ENCODE measurements around the gene KCNA3.
A peak's percentile ranks its signal among the peaks of the same experiment; 100 is the strongest.

Gene KCNA3
- 347 to 371 reads per million in 2 donors for total RNA-seq

DNA sequence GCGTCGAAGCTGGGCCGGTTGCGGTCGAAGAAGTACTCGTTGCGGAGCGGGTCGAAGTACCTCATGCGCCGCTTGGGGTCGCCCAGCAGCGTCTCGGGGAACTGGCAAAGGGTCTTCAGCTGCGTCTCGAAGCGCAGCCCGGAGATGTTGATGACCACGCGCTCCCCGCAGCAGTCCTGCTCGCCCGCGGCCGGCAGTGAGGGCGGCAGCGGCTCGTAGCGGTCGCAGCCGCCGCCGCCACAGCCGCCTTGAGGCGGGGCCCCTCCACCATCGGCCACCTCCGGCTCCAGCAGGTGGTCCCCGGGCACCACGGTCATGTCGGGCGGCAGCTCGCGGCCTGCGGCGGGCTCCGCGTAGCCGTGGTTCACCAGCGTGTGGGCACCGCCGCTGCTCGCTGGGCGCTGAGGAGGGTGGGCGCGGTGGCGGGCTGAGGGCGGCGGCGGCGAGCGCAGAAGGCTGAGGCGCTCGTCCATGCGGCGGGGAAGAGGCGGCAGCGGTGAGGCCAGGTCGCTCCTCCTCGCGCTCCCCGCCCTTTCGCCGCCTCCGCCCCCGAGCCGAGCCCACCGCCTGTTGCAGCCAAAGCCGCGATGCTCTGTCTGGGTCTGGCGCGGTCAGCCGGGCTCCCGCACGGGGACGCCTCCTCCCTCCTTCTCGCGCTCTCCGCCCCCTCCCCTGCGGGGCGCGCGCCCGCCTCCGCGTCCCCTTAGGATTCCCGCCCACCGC lies at the start of gene KCNA3:
Gene KCNA3, minus strand, starts transcription at position 604 of the 723 bp plus-strand sequence. Its CDS starts 131 bp downstream, at position 473.
- DNase-seq: peak; percentile 41 to 83 (median 61)

DNA sequence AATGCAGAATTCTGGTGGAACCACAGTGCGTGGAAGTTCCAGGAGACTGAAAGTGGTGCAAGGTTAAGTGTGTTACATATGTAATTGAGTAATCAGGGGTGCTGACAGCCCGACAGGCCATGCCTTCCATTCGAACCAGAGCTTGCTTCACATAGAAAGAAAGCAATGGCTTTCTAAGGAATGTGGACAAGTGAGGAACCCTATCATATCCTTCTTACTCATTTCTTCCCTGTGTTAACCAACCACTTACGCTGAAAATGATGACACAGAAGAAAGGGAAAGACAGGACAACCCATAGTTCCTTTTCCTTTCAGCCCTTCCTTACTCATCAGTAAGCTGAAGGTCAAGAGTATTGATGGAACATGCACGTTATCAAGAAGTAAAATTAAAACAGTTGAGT lies 48.1 kb upstream of the KCNA3 start:
- DNase-seq: no peak

DNA sequence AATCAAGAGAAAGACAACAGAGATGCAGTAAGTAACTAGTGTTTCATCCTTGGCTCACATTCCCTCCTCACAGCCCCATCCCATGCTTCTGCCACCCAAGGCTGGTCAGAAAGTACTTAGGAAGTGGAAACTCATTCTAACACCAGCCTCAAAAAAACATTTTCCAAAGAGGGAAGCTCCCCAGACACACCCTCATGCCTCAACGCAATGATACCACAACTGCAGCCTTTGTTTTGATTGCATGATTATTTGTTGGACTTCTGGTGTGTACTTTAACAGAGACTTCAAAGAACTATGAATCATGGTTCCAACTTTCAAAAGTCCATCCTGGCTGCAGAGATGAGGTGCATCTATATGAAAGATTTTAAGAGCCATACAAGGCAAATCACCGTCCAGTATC lies 45.2 kb upstream of the KCNA3 start:
- DNase-seq: no peak

GRCh38 chr1:110718452-110718851 lies 43.7 kb upstream of the KCNA3 start:
- DNase-seq: no peak

DNA sequence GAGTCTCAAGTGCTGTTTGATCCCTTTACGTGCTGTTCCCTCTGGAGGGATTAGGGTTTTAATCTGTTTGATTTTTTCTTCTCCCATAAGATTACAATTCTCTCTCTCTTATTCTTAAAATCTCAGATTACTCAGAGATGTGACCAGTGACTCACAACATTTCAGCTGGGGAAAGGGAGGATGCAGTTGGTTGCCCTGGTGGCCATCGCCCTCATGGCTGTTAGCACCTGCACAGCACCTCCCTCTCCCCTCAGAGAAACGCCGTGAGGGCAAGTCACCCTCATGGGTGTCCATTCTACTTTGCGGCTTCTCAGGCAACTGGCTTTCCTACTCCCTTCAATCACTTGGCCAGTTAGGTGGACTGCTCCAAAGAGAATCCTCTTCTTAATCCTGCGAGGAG lies 42.4 kb upstream of the KCNA3 start:
- DNase-seq: no peak

DNA sequence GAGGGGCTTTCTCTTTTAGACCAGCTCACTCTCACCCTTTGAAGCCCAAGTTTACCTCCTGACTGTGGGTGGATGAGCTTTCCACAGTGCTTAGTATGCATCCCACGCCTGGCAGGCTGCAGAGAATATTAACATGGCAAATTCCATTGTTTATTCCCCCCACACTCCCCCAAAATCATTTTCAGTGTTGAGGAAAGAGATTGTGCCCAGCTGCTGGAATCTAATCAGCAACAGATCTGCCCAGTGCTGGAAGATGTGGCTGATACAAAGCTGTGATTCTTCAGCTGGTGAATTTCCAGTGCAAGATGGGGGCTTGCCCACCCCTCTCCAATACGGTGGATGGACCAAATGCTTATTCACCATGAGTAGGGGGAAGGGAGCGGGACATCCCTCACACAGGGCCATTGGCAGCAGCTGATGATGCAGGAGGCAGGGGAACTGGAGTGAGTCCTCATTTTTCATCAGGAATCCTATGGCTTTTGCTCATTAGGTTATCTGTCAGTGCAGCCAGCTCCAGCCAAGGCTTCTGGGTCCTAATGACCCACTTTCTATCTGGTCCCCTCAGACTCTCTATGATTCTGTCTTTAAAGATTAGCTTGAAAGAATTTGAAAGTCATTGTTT lies 39.7 kb upstream of the KCNA3 start:
- DNase-seq: no peak

DNA sequence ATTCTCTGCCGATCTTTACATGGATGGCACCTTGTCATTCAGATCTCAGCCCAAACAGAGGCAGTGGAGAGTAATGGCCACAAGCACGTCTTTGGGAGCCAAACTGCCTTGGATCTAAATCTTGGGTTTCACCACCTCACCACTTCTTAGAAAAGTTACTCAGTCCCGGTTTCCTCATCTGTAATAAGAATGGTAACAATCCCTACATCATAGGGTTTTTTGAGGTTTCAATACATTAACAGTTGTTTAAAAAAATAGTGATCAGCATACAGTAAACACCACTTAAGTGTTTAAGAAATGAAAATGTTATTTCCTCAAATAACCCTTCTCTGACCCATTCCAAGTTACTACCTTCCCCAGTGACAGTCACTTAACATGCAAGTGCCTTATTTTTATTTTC lies 38.5 kb upstream of the KCNA3 start:
- DNase-seq: no peak

- DNase-seq: no peak
Measured at GRCh38 chr1:110710314-110710713, 35.6 kb upstream of the KCNA3 start.

DNA sequence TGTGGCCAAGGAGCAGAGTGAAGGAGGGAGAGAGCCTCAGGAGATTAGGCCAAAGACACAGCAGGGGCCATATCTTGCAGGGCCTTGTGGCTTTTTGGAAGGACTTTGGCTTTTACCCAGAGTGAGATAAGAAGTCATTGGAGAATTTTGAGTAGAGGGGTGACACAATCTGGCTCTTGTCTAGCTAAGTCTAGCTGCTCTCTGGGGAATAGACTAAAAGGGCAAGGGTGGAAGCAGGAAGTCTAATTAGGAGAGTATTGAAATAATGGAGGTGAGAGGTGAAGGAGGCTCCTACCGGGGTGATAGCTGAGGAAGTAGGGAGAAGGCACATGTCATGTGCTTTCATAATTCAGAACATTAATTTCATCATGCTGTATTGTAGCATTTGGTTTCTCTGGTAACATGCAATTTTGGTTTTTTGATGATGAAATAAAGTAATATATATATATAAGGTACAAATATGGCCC lies 34.3 kb upstream of the KCNA3 start:
- DNase-seq: no peak

DNA sequence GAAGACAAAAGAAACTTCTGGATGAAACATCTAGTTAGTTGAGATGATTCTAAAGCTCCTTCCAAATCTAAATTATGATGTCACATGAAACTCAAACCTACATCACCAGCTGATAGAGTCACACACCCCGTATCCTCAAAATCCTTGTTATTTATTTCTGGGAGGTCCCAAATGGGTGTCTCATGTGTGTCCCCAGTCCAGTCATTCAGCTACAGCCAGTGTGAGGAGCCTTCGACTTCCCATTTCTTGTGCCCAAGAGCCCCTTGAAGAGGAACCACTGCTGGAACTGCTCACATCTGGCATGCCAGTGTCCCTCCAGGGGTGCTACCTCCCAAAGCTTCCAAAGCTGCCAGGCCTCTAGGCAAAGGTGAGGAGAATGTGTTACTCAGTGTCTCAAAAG lies 32.5 kb upstream of the KCNA3 start:
- no peak for DNase-seq

DNA sequence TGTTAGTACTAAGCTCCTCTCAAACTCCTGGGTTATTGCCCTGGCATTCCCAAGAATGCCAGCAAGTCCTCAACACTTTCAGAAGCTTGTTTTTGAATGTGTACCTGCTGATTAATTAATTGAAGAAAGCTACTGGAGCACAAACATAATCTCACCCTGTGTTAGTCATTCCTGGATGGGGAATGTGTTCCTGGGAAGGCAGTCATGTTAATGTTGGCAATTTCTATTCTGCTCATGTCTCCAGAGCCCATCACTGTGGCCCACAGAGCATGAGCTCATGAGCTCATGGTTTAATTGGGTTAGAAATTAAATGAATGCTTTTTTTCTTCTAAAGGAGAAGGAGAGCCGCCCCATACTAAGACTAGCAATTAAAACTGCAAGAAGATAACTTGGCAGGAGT lies 31.9 kb upstream of the KCNA3 start:
- DNase-seq: no peak

DNA sequence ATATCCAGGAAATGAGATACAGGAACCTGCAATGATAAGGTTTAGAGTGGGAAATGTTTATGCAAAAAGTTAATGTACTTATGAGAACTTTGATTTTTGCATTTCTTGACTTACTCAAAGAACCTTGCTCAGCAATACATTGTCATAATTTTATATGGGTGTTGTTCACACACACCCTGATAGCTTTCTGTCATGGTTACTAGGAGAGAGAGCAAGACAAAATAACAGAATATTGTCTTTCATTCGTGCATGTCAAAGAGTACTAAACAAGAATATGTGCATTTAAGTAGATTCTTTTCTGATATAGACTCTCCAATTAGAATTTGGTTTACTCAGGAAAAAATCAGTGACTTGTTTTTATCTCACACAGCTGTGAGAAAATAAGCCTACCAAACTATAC lies 27.5 kb upstream of the KCNA3 start:
- DNase-seq: no peak

GRCh38 chr1:110700767-110701166 lies 26.0 kb upstream of the KCNA3 start:
- DNase-seq: no peak

- DNase-seq: no peak
Measured at GRCh38 chr1:110697606-110698005, 22.9 kb upstream of the KCNA3 start.

DNA sequence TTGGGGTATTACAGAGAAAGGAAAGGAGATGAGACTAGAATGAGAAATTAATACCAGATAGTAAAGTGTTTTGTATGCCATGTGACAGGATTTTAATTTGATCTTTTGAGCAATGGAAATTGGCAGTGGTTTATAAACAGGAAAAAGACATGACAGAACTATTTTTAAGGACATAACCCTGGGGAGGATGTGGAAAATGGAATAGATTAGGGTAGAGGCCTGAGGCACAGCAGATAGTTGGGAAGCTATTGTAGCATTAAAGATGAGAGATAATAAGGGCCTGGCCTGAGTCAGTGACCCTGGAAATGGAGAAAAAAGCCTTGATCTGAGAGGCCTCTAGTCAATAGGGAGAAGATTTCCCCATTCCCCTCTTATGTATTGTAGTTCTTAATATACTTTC lies 22.1 kb upstream of the KCNA3 start:
- DNase-seq: no peak

GRCh38 chr1:110690709-110691365 lies 16.1 kb upstream of the KCNA3 start:
- no peak for DNase-seq

DNA sequence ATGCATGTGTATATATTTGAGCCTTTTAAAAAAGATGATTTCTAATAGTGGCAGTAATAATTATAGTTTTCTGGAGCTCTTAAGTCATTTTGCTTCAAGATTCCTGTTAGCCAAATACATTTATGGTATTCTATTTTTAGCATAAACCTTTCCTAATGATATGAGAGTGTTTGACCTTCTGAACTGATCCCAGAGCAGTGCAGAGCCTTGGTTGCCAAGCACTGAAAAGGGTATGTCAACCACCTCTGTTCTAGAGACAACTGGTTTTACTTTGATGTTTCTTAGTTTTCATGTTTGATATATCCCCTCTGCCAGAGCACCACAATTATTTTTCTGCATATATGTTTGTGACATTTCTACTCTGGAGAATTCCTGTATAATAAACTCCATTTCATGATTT lies 15.1 kb upstream of the KCNA3 start:
- DNase-seq: no peak

- no peak for DNase-seq
Measured at GRCh38 chr1:110688514-110688913, 13.8 kb upstream of the KCNA3 start.

DNA sequence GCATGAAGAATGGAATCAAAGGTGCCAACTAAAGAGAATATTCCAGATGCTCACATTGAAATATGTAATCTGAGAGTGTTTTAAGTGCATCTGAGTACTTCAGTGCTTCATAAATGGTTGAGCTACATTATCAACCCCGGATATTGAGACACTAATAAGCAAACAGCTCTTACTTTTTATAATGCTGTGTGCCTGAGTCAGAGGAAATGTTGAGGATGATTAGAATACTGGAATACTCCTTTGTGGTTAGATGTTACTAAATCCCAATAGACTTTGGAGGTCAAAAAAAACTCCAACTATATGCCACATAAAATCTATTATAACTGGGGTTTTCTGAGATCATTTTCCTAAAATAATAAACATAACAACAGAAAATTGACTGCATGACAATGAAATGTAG lies 12.5 kb upstream of the KCNA3 start:
- DNase-seq: no peak

GRCh38 chr1:110686188-110686587 lies 11.4 kb upstream of the KCNA3 start:
- DNase-seq: peak in 1 of 5 experiments; percentile 45

- no peak for DNase-seq
Measured at GRCh38 chr1:110684491-110684890, 9.8 kb upstream of the KCNA3 start.

DNA sequence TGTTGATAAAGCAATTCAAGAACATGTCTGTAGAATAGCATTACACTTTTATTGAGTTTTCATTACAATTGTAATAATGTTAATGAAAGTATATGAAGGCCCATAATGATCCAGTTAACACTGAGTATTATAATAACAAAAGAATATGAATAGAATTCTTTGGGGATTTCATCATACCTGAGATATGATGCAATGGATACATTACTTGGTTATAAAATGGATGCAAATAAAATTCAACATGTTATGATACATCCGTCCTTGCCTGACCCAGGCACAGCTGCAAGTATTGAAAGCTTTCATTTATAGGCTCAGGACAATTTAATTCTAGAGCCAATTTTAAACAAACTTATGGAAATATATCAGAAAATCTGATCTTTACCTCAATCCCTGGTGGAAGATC lies 8.2 kb upstream of the KCNA3 start:
- DNase-seq: no peak

GRCh38 chr1:110680036-110680735 lies 5.4 kb upstream of the KCNA3 start:
- no peak for DNase-seq

All from T-helper 2 cell (primary cell).